NCI-H345 treated with DMSO at 0.1 percent for 48 hours (cell line): ENCODE measurements around the gene ADGRG3.
"Not testable (repeated sequence)": the region's sequence is repeated elsewhere in the genome, so short reads cannot be mapped to it uniquely, and the experiment has no call there.

Experiments used
- DNase-seq: peaks from one replicate; lab custom pipeline; 2025; ENCODE audit not compliant: unreplicated experiment; lab: John Stamatoyannopoulos, UW

The ADGRG3 gene

GRCh38 chr16:57712569-57712968 is 44.5 kb downstream of the ADGRG3 start:
- DNase-seq: not testable (repeated sequence)

GRCh38 chr16:57713596-57713995 is 45.5 kb downstream of the ADGRG3 start:
- DNase-seq: no peak

DNA sequence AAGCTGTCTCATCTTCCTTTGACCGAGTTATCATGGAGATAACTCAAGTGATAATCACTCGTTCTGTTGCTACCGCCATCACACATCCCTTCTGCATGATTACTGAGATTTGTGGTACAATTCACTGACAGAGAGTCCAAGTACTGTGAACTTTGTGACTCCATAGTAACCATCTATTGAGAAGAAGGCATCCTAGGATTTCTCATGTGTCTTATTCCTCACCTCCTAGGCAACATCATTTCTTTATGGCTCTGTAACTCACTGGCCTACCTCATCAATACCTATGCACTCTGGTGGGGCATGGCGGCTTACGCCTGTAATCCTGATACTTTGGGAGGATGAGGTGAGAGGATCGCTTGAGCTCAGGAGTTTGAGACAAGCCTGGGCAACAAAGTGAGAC is 45.9 kb downstream of the ADGRG3 start:
- no peak for DNase-seq

DNA sequence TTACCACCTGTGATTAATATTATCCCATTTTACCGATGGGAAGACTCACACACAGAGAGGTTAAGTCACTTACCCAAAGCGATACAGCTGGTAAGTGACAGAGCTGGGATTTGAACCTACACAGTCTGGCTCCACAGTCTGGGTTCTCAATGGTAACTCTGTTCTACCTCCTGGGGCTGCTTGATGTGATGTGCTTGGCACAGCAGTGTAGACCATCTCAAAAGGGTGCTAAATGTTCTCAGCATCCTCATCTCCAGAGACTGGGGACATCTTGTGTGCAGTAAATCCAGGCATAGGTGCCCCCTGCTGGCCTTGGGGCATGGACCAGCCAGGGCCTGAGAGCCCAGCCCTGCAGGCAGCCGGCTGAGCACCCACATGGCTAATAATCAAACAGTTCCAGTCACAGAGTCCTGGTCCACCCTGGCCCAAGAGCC is 52.1 kb downstream of the ADGRG3 start:
- DNase-seq: no peak

DNA sequence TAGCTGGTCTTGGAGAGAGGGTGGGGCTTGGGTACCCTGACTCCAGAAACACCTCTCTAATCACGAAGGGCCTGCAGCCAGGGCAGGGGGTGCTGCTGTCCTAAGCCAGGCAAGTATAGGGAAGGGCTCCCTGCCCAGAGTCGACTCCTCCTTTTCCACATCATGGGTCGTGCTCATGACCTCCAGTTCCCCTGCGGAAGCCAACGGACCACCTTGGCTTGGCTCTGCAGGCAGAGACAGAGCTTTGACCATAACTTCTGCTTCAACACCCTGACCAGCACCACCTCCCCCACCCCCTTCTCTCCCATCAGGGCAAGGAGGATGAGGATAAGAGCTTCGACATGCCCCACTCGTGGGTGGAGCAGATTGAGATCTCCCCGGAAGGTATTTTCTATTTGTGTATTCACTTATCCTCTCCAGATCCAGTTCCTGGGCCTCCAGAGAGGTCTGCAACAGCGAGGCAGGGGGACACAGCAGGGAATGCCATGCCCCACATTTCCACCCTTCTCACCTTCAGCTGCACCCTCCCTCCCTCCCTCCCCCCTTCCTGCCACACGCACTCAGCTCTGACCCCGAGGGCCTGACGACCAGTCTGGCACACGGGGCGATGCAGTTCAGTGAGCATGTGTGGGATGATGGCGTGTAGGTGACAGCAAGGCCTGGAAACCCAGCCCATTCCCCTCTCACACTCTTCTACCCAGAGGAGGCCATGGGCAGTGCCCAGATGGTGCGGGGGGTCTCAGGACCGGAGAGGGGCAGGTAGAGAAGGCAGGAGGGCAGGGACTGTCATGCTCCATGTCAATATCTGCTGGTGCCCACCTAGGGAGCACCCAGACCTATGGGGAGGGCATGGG is 53.5 kb downstream of the ADGRG3 start:
- no peak for DNase-seq

DNA sequence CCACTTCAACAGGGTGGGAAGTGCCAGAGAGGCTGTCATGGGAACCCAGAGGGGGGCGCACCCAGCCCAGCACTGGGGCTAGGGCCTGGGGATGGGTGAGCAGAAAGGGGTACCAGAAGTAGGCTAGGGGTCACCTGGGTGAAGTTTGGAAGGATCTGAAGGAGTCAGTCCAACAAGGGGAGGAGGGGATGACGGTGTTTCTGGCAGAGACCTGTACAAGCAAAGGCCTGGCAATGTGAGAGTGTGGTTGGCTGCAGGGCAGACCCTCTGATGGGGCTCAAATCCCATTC is 54.0 kb downstream of the ADGRG3 start:
- DNase-seq: no peak

GRCh38 chr16:57722651-57723050 is 54.5 kb downstream of the ADGRG3 start:
- DNase-seq: no peak

DNA sequence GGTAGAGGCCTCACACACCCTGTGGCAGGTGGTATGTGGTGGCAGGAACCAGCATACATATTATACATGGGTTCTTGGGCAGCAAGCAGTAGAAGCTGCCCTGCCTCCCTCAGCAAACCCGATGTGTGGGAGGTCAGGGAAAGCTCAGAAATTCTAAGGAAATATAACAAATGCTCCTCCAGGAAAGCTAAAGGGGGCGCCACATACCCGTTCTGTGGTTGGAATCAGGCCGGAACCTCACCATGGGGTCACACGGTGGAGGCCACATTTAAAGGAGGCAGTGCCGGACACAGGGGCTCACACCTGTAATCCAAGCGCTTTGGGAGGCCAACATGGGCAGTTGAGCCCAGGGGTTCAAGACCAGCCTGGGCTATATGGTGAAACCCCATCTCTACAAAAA is 55.1 kb downstream of the ADGRG3 start:
- no peak for DNase-seq

GRCh38 chr16:57724531-57724930 is 56.4 kb downstream of the ADGRG3 start:
- DNase-seq: no peak

- no peak for DNase-seq
These were observed 57.0 kb downstream of the ADGRG3 start for GRCh38 chr16:57725151-57725550.

DNA sequence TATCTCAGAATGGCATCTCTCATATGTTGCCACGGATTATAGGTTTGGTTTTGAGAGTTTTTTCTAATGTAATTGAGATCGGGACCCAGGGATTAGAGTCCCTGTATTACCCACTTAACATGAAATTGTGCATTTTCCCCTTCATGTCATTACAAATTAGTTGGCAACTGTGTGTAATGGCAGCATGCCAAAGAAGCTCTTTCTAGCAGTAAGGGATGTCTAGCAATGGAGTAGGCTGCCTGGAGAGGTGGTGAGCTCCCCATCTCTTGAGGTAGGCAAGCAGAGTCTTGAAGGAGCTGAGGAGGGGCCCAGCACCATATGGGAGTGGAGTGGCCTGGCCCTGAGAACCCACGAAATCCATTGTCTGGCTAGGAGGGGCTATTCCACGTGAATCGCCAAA is 57.4 kb downstream of the ADGRG3 start:
- DNase-seq: no peak

DNA sequence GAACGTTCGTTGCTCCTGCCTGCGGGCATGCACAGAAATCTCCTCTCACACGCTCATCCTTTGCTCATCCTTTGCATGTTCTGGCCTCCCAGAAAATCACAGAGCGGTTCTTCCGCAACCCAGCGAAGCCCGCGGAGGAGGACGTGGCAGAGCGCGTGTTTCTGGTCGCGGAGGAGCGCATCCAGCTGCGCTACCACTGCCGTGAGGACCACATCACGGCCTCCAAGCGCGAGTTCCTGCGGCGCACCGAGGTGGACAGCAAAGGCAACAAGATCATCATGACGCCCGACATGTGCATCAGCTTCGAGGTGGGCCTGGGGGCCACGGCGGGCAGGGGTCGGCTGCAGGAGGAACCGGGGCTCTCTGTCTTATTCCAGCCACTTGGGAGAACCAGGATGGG is 57.9 kb downstream of the ADGRG3 start:
- DNase-seq: no peak

- no peak for DNase-seq
These were observed 58.4 kb downstream of the ADGRG3 start for GRCh38 chr16:57726433-57726947.

DNA sequence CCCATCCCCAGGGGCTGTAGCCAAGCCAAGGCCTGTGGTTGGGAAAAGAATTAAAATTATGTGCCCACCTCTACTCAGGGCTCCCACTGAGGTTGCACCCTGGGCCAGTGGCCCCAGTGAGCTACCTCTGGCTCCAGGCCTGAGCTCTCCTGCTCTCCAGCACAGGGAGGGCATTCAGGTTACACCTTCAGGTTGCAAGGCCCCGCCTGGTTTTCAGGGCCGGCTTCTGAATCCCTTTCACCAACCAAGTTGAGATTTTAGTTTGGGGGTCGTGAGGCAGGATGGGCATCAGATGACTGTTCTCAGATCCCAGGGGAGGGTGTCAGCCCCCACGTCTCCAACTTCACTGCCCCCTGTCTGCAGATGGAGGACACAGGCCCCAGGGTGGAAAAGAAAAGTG is 59.5 kb downstream of the ADGRG3 start:
- no peak for DNase-seq

DNA sequence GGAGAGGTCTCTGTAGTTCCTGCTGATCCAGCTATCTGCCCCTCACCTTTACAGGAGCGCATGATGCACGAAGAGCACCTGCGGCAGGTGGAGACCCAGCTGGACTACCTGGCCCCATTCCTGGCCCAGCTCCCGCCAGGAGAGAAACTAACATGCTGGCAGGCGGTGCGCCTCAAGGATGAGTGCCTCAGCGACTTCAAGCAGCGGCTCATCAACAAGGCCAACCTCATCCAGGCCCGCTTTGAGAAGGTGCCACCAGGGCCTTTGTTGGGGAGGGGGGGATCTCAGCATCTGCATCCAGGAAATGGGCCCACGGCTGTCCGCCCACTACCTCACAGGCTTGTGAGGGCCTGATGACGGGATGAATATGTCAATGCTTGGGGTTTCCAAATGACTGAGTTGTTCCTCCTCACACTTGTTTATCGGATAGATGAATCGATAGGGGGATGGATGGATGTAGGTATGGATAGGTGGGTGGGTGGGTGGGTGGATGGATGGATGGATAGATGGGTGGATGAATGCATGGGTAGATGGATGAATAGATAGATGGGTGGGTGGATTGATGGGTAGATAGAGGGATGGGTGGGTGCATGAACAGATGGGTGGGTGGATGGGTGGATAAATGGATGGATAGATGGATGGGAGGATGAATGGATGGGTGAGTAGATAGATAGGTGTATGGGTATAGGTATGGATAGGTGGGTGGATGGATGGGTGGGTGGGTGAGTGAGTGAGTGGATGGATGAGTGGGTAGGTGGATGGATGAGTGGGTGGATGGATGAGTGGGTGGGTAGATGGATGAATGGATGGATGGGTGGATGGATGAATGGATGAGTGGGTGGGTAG is 60.5 kb downstream of the ADGRG3 start:
- no peak for DNase-seq

DNA sequence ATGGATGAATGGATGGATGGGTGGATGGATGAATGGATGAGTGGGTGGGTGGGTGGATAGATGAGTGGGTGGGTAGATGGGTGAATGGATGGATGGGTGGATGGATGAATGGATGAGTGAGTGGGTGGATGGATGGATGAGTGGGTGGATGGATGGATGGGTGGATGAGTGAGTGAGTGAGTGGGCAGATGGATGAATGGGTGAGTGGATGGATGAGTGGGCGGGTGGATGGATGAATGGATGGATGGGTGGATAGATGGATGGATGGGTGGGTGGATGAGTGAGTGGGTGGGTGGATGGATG is 61.0 kb downstream of the ADGRG3 start:
- DNase-seq: no peak

GRCh38 chr16:57729852-57730251 is 61.7 kb downstream of the ADGRG3 start:
- DNase-seq: not testable (repeated sequence)

- no peak for DNase-seq
These were observed 62.9 kb downstream of the ADGRG3 start for GRCh38 chr16:57730771-57731730.

DNA sequence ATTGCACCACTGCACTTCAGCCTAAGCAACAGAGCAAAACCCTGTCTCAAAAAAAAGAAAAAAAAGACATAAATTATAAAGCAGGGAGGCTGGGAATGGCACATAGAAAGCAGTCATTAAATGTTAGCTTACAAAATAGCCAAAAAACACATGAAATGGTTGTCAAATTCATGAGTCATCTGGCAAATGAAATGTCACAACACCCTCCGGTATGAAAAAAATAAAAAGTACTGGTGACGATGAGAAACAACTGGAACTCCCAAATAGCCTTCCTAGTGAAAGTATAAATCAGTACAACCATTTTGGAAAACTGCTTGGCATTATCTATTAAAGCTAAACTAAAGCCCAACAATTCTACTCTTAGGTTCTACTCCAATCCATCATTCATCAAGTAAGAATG is 63.9 kb downstream of the ADGRG3 start:
- no peak for DNase-seq

DNA sequence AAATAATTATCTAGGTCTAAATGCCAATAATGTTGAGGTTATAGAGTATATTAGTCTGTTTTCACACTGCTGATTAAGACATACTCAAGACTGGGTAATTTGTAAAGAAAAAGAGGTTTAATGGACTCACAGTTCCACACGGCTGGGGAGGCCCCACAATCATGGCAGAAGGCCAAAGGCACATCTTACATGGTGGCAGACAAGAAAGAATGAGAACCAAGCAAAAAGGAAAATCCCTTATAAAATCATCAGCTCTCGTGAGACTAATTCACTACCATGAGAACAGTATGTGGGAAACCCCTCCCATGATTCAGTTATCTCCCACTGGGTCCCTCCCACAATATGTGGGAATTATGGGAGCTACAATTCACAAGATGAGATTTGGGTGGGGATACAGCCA is 64.6 kb downstream of the ADGRG3 start:
- DNase-seq: no peak

DNA sequence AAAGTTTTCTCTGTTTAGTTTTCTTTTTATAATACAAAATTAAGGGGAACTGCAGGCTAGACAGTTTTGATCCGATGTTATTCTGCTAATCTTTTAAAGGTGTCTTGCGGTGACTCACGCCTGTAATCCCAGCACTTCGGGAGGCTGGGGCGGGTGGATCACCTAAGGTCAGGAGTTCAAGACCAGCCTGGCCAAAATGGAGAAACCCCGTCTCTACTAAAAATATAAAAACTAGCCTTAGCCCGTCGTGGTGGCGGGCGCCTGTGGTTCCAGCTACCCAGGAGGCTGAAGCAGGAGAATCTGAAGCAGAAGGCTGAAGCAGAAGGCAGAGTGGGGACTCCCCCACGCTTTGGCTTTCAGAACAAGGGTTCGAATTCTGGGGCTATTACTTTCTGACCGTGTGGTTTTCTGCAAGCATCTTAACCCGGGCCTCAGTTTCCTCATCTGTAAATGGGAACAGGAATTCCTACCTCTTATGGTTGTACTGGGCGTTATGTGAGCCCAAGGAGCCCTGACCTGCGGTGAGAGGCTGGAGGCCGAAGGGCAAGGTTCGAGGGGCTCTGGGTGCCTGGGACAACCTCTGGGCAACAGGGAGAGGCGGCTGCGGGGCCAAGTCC is 66.3 kb downstream of the ADGRG3 start:
- no peak for DNase-seq
